MCF 10A (cell line): Measurements from ENCODE around the gene SDSL. TPM values are rescaled to one million over a fixed set of nuclear protein-coding genes. Genes with fewer than 3 reads are reported as not detected.

Experiments
- BruUV-seq: library from RNA; stranded (reverse); fragments of 400-500 nt; replicated peaks from 2 replicates; lab custom pipeline; 2021; lab: Mats Ljungman, UMichigan
- CTCF ChIA-PET: fragments of 300-600 bp; sonication (Branson Sonifier 250); formaldehyde crosslinking; extraction: SDS; loops from one replicate; lab custom pipeline; 2021; ENCODE audit warnings: antibody characterized with exemption, inconsistent platforms; lab: Yijun Ruan, JAX
- POLR2A ChIA-PET: fragments of 300-600, 350-650 bp; sonication (Branson Sonifier 250); formaldehyde crosslinking; extraction: SDS; loops from one replicate; lab custom pipeline; 2020; ENCODE audit warnings: antibody characterized with exemption, inconsistent platforms; lab: Yijun Ruan, JAX
- DNase-seq: peaks from one replicate; pipeline ENCODE4 v3.0.0-alpha.2; 2018; ENCODE audit not compliant: unreplicated experiment
- H3K27ac Mint-ChIP-seq: one replicate; pipeline ENCODE4 v1.8.0; 2022; ENCODE audit warnings: mild to moderate bottlenecking, low read depth, mixed read lengths; ENCODE audit not compliant: unreplicated experiment
- H3K27me3 Mint-ChIP-seq: one replicate; pipeline ENCODE4 v1.8.0; 2022; ENCODE audit warnings: mixed read lengths; ENCODE audit not compliant: insufficient read depth, unreplicated experiment
- H3K36me3 Mint-ChIP-seq: one replicate; pipeline ENCODE4 v1.8.0; 2022; ENCODE audit warnings: mild to moderate bottlenecking, moderate library complexity, mixed read lengths; ENCODE audit not compliant: insufficient read depth, unreplicated experiment
- H3K4me1 Mint-ChIP-seq: one replicate; pipeline ENCODE4 v1.8.0; 2022; ENCODE audit warnings: mixed read lengths; ENCODE audit not compliant: insufficient read depth, unreplicated experiment
- H3K4me3 Mint-ChIP-seq: one replicate; pipeline ENCODE4 v1.8.0; 2022; ENCODE audit warnings: mild to moderate bottlenecking, moderate library complexity, mixed read lengths; ENCODE audit not compliant: unreplicated experiment
- H3K9me3 Mint-ChIP-seq: one replicate; pipeline ENCODE4 v1.8.0; 2022; ENCODE audit warnings: mixed read lengths; ENCODE audit not compliant: unreplicated experiment
- intact Hi-C: fragments of 100-400 bp; cut with micrococcal nuclease; formaldehyde crosslinking; loops from 2 replicates; pipeline ENCODE4 v1.14.1; 2022
- total RNA-seq: library from RNA; stranded (reverse); gene quantifications from 2 replicates; pipeline ENCODE4 v1.2.3, GENCODE V29; 2022
- TF ChIP-seq, protein P1 (sequence below): fragments of 200-600 bp; IDR thresholded peaks from one replicate; pipeline ENCODE4 v1.8.0; 2022; ENCODE audit warnings: antibody characterized with exemption, mild to moderate bottlenecking; ENCODE audit not compliant: unreplicated experiment

Gene SDSL
- total RNA-seq, 1 experiment from 2014 or later, result 21.1 TPM

DNA sequence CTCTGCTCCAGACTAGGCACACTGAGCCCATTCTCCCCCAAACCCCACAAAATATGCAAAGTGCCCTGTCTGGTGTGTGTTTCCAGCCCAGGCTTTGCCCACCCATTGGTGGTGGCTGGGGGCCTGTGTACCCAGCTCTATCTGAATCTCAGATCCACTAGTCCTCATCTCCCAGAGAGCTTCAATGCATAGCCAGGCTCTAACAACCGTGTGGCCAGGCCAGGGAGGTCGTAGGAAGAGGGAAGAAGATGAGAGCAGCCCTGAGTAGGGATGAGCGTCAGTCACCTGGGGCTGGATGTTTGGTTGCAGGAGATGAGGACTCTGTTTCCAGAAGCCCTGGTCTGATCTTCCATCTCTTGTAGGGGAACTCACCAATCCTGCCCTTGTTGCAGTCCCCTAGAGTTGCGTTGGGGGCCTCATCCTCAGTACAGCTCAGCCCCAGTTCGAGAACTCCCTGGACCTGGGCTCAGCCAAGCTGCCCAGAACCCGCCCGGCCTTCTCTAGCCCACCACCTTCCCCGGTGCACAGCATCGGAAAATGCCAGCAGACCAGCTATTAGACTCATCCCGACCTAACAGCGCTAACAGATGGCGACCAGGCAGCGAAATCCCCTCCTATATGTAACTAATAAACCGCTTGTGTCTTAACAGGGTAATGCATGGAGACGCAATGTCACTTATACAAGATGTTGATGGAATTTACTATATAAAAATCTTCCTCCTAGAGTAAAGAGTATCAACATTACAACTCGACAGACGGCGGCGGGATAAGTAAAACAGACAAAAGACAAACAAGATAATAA lies 52.7 kb downstream of the SDSL start:
- intact Hi-C loops, result no loop called here
- no peak for DNase-seq
- POLR2A ChIA-PET, result interaction anchor here (0.6 kb wide), 1 partner anchor 150 kb away, joined by 3 read pairs; no protein-coding TSS in a partner anchor
- peaks cover 93% of the 10 kb centered on the region for H3K27me3 Mint-ChIP-seq
- H3K4me3 Mint-ChIP-seq, result no peak overlapping the region
- BruUV-seq, result no TSS peak
- peaks cover 6% of the 10 kb centered on the region for H3K4me1 Mint-ChIP-seq
- H3K9me3 Mint-ChIP-seq, result peaks cover 8% of the 10 kb centered on the region
- no peak overlapping the region for H3K27ac Mint-ChIP-seq
- TF ChIP-seq, protein P1, sequence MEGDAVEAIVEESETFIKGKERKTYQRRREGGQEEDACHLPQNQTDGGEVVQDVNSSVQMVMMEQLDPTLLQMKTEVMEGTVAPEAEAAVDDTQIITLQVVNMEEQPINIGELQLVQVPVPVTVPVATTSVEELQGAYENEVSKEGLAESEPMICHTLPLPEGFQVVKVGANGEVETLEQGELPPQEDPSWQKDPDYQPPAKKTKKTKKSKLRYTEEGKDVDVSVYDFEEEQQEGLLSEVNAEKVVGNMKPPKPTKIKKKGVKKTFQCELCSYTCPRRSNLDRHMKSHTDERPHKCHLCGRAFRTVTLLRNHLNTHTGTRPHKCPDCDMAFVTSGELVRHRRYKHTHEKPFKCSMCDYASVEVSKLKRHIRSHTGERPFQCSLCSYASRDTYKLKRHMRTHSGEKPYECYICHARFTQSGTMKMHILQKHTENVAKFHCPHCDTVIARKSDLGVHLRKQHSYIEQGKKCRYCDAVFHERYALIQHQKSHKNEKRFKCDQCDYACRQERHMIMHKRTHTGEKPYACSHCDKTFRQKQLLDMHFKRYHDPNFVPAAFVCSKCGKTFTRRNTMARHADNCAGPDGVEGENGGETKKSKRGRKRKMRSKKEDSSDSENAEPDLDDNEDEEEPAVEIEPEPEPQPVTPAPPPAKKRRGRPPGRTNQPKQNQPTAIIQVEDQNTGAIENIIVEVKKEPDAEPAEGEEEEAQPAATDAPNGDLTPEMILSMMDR, result no peak
- H3K36me3 Mint-ChIP-seq, result no peaks in the 10 kb centered on the region
- CTCF ChIA-PET, result interaction anchor here (0.5 to 1.9 kb wide), 3 partner anchors 13 to 451 kb away, joined by 3 to 12 read pairs (median 4); no protein-coding TSS in a partner anchor

DNA sequence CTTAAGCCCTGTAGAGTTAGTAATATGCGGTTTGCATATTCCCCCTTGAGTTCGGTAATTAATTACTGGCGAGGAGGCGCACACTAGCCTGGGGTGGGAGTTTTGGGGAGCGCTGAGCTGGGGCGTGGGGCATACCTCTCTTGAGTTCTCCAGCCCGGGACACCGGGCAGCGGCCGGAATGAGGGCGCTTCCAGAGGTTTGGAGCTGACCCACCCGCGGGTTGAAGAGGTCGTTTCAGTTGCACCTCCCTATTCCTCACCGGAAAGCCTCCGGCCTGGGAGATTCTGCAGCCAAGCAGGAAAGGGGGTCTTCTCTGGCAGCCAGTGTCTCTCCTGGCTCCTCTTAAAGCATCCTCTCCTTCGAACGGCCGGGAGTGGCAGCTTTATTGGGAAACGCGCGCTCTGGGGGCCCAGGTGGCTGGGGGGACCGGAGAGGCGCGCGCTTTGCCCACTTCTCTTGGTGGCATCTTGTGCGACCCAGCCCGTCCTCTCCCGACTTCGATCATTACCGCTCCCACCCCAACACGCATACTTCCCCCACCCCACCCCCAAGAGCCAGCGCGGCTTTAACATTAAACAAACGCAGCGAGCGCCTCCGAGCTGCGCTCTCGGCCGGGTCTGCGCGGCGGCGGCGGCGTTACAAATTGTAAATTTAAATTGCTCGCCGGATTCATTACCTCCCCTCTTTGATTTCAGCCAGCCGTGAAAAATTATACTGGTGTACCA lies 53.4 kb downstream of the SDSL start:
- no peak for DNase-seq
- no peak overlapping the region for H3K27ac Mint-ChIP-seq
- no TSS peak for BruUV-seq
- ChIA-PET POLR2A (no interaction called here), CTCF (no interaction called here)
- peaks cover 93% of the 10 kb centered on the region for H3K27me3 Mint-ChIP-seq
- peaks cover 8% of the 10 kb centered on the region for H3K9me3 Mint-ChIP-seq
- no peak overlapping the region for H3K4me3 Mint-ChIP-seq
- H3K36me3 Mint-ChIP-seq, result no peaks in the 10 kb centered on the region
- H3K4me1 Mint-ChIP-seq, result peaks cover 6% of the 10 kb centered on the region
- TF ChIP-seq, protein P1, result no peak
- intact Hi-C loops, result no loop called here

DNA sequence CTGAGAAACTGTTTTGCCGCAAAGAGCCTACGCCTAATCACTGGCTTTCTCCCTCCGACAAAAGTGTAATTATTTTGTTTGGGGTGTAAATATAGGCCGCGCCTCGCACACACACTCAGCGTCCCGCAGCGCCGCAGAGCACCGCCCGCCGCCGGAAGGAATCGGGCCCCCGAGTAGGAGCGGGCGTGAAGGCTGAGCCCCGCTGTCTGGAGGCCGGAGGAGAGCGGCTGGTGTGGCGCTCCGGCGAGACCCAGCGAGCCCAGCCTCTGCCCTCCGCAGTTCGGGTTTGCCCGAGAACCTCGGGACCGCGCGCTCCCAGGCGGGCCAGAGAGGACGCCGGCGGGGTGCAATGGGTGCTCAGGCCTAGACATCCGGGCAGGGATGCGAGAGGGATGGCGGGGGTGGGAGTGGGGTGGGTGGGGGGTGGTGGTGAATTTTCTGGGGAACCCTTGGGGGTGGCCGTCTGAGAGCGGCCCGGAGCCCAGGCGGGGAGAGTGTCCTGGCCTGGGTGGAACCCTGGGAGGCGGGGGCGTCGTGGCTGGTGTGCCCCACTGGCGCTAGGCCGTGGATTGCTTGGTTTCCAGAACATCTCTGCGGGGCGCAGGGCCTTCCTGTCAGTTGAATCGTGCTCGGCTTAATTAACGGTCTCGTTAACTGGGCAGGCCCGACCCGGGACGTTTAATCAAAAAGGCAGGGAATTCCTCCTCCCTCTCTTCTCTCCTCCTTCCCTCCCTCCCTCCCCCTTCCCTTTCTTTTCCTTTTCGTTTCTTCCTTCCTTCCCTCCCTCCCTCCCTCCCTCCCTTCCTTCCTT lies 54.2 kb downstream of the SDSL start:
- BruUV-seq, result no TSS peak

More for the DNA sequence above, 54.2 kb downstream of the SDSL start:
- Mint-ChIP-seq H3K4me3 (no peak overlapping the region), H3K4me1 (peaks cover 6% of the 10 kb centered on the region), H3K9me3 (peaks cover 8% of the 10 kb centered on the region), H3K36me3 (no peaks in the 10 kb centered on the region), H3K27me3 (peaks cover 93% of the 10 kb centered on the region), H3K27ac (no peak overlapping the region)
- no peak for DNase-seq
- TF ChIP-seq, protein P1, result no peak
- ChIA-PET CTCF (no interaction called here), POLR2A (no interaction called here)
- intact Hi-C loops, result no loop called here
